CD4-positive, alpha-beta T cell treated with Interleukin-21 for 1 hour (primary cell): ENCODE measurements around the gene DEPDC7.

Source experiments
- DNase-seq: peaks from one replicate; pipeline ENCODE4 v3.0.0-alpha.2; 2020

The DEPDC7 gene

DNA sequence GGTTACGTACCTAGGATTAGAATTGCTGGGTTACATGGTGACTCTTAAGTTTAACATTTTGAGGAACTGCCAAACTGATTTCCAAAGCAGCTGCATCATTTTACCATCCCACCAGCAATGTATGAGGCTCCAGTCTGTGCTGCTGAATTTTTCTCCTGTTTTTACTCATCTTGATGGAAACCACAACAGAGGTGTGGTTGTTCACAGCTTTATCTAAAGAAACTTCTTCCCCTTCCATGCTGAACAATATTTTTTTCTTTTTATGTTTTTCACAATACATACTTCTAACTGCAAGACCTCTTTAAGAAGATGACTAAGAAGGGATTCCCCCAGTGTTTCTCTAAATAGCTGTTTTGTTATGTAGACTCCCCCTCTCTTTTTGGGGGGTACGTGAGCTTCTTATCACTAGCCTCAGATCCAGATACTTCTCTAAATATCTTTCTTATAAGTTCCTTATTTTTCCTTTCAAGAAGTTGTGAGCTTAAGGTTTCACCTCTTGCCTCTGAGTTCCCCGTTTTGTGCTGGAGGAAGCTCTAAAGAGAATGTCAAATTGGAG, 47.7 kb downstream of the DEPDC7 start:
- no peak for DNase-seq

GRCh38 chr11:33064033-33064825, 48.6 kb downstream of the DEPDC7 start:
- no peak for DNase-seq

DNA sequence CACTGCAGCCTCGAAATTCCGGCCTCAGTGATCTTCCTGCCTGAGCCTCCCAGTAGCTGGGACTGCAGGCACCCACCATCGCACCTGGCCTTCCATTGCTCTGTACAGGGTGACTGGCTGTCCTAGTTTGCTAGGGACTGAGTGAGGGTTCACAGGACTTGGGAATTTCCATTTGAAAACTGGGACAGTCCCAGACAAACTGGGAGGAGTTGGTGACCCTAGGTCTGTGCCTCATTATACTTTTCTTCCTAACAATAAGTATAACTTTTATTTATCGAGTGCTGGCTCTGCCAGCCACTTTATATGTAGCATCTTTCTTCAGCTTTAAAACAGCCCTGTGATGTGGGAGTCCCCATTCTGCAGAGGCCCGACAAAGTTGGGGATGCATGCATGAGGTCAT, 49.2 kb downstream of the DEPDC7 start:
- no peak for DNase-seq

- peak; percentile 70 for DNase-seq
These were observed 49.9 kb downstream of the DEPDC7 start for GRCh38 chr11:33065445-33066178.

GRCh38 chr11:33067294-33067693, 51.6 kb downstream of the DEPDC7 start:
- DNase-seq: no peak

DNA sequence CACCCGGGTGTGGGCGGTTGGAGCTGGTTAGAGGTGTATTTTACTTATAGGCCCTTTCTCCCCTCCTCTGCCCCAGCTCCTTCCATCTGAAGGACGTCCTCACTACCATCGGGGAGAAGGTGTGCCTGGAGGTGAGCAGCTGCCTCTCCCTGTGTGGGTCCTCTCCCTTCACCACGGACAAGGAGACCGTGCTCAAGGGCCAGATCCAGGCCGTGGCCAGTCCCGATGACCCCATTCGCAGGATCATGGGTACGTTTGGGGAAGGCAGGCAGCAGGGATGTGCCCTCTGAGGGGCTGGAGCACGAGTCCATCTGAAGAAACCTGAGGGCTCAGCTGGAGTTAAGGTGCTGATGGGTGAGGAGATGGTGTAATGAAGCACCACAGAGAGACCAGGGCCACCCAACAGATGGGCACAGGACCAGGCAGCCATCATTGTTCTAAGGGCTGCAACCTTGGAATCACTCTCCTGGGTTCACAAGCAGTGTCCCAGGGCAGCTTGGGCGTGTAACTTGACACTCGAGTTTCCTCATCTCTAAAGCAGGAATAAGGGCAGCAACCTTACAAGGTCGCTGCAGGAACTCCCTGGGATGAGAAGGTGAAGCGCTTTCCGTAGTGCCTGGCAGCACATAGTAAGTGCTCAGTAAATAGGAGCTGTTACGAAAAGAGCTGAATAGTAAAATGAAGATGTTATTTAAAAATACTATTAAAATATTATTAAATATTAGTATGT, 53.1 kb downstream of the DEPDC7 start:
- DNase-seq: no peak

DNA sequence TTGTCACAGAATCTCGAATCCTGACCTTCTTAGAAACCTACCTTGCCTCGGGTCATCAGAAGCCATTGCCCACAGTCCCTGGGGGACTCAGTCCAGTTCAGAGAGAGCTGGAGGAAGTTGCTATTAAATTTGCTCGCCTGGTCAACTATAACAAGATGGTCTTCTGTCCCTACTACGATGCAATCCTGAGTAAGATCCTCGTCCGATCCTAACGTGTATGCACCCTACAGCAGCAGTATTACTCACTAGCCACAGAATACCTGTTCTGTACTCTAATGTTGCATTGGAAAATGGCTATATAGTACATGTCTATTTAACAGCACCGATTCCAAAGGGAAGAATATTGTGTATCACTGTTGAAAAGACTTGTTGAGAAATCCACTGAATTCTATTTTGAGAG, 56.8 kb downstream of the DEPDC7 start:
- DNase-seq: no peak
